ENCODE data around the gene GNL1.

GRCh38 chr6:30570740-30571074 is 14.4 kb upstream of the GNL1 start:
- TF ChIP-seq POLR2A (IDR thresholded peaks at IDR 0.05; ENCODE audit: extremely low read depth, insufficient read length) (no peak), CTCF (IDR thresholded peaks at IDR 0.05; ENCODE audit: low read depth, low read length) (no peak)
